ENCODE results near the gene MIOX.

MIOX gene

DNA sequence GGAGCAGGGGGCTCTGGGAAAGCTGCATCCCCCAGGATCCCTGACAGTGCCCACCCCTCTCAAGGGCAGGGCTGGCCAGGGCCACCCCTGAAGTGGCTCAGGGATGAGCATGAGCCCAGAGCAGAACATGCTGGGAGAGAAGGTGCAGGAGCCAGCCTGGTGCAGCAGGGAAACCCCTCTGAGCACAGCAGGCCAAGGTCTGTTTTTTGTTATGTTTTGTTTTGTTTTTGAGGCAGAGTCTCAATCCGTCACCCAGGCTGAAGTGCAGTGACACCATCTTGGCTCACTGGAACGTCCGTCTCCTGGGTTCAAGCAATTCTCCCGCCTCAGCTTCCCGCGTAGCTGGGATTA is 11.0 kb upstream of the MIOX start:
- Histone ChIP-seq H3K4me1 (ENCODE audit: control insufficient read depth, insufficient read depth, low read length) (peaks cover 40% of the 10 kb centered on the region), H3K36me3 (ENCODE audit: control insufficient read depth in 2 of 2, insufficient read depth in 2 of 2, low read length in 2 of 2) (no peaks in the 10 kb centered on the region), H3K4me3 (ENCODE audit: low read length in 2 of 2) (peak overlapping the region; percentile 67 to 81), H3K27ac (ENCODE audit: low read length) (peak overlapping the region; percentile 31), H3K9ac (ENCODE audit: low read length in 2 of 2) (peak overlapping the region; percentile 34 to 62), H3K9me3 (ENCODE audit: control insufficient read depth in 2 of 2, low read length in 2 of 2) (no peaks in the 10 kb centered on the region), H3K27me3 (ENCODE audit: control insufficient read depth in 1 of 2, insufficient read depth in 2 of 2, low read length in 2 of 2) (peaks cover 9 to 10% of the 10 kb centered on the region in 2 donors)

DNA sequence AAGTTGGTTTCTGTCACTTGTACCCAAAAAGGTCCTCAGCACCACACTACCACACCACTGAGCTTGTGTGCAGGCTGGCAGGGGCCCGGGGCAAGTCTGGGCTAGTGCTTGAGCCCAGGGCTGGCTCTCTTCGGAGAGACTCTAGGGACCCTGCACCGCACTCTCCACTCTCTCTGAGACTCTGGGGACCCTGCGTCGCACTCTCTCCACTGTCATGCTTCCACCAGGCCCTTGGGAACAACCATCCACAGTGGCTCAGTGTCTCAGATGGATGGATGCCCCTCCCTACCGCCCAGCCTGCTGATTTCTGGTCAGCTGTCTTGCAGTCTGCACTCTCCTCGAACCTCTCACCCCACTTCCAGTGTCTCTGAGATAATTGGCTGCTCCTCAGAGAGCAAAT is 9.8 kb upstream of the MIOX start:
- no peak overlapping the region for H3K27ac ChIP-seq (ENCODE audit: low read length)
- no peaks in the 10 kb centered on the region for H3K36me3 ChIP-seq (ENCODE audit: control insufficient read depth in 2 of 2, insufficient read depth in 2 of 2, low read length in 2 of 2)
- peaks cover 30% of the 10 kb centered on the region for H3K4me1 ChIP-seq (ENCODE audit: control insufficient read depth, insufficient read depth, low read length)
- no peaks in the 10 kb centered on the region for H3K9me3 ChIP-seq (ENCODE audit: control insufficient read depth in 2 of 2, low read length in 2 of 2)
- no peak overlapping the region for H3K4me3 ChIP-seq (ENCODE audit: low read length in 2 of 2)
- H3K27me3 ChIP-seq (ENCODE audit: control insufficient read depth in 1 of 2, insufficient read depth in 2 of 2, low read length in 2 of 2), result peaks cover 12 to 22% of the 10 kb centered on the region in 2 donors
- no peak overlapping the region for H3K9ac ChIP-seq (ENCODE audit: low read length in 2 of 2)

DNA sequence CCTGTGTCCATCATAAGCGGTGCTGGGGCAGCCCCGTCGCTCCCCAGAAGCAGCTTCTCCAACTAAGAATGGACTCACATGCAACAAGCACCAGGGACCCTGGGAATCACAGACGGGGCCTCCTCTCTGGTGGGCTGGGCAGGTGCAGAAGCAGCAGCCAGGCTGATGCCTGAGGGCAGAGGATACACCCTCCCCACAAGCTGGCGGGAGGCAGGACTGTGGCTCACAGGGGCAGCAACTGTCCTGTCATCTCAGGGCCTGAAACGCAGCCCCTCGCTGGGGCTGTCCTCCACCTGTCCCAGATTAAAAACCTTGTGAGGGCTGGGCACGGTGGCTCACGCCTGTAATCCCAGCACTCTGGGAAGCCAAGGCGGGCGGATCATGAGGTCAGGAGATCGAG is 8.7 kb upstream of the MIOX start:
- Histone ChIP-seq H3K27me3 (ENCODE audit: control insufficient read depth in 1 of 2, insufficient read depth in 2 of 2, low read length in 2 of 2) (peaks cover 21 to 33% of the 10 kb centered on the region in 2 donors), H3K9ac (ENCODE audit: low read length in 2 of 2) (no peak overlapping the region), H3K4me1 (ENCODE audit: control insufficient read depth, insufficient read depth, low read length) (peaks cover 25% of the 10 kb centered on the region), H3K36me3 (ENCODE audit: control insufficient read depth in 2 of 2, insufficient read depth in 2 of 2, low read length in 2 of 2) (no peaks in the 10 kb centered on the region), H3K9me3 (ENCODE audit: control insufficient read depth in 2 of 2, low read length in 2 of 2) (no peaks in the 10 kb centered on the region), H3K27ac (ENCODE audit: low read length) (no peak overlapping the region), H3K4me3 (ENCODE audit: low read length in 2 of 2) (no peak overlapping the region)

DNA sequence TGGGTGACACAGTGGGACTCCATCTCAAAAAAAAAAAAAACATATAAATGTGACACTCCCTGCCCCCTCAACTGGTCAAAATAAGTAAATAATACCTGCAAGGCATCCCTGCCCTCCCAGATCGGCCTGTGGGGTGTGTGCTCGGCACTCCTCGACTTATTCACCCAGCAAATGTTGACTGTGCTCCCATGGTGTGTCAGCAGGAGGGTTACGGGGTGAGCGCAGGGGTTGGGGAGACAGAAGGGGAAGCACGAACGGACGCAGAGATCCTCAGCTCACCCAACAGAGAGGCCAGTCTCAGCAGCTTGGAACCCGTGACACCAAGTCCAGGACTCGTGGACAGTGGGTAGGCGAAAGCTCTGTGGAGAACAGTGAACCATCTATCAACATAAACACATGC is 6.9 kb upstream of the MIOX start:
- peaks cover 32 to 50% of the 10 kb centered on the region in 2 donors for H3K27me3 ChIP-seq (ENCODE audit: control insufficient read depth in 1 of 2, insufficient read depth in 2 of 2, low read length in 2 of 2)
- no peak overlapping the region for H3K27ac ChIP-seq (ENCODE audit: low read length)
- peaks cover 12% of the 10 kb centered on the region for H3K4me1 ChIP-seq (ENCODE audit: control insufficient read depth, insufficient read depth, low read length)
- no peaks in the 10 kb centered on the region for H3K36me3 ChIP-seq (ENCODE audit: control insufficient read depth in 2 of 2, insufficient read depth in 2 of 2, low read length in 2 of 2)
- no peaks in the 10 kb centered on the region for H3K9me3 ChIP-seq (ENCODE audit: control insufficient read depth in 2 of 2, low read length in 2 of 2)
- H3K9ac ChIP-seq (ENCODE audit: low read length in 2 of 2), result no peak overlapping the region
- H3K4me3 ChIP-seq (ENCODE audit: low read length in 2 of 2), result no peak overlapping the region

DNA sequence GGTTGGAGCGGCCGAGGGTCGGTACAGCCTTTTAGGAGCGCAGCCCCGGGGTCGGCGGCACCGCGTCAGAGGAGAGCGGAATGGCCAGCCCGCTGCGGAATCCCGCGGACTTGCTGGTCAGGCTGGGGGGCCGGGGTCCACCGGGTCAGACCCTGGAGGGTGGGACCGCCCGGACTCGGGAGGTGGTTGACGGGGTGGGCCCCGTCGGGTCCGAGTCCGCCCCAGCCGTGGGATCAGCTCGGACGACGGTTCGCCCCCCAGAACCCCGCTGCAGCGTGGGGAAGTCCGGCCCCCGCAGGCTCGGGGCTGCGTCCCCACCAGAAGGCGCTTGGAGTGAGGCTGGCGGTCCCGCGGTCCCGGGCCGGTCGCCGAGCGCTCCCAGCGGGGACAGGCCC is 5.6 kb upstream of the MIOX start:
- Histone ChIP-seq H3K9ac (ENCODE audit: low read length in 2 of 2) (no peak overlapping the region), H3K36me3 (ENCODE audit: control insufficient read depth in 2 of 2, insufficient read depth in 2 of 2, low read length in 2 of 2) (no peaks in the 10 kb centered on the region), H3K4me3 (ENCODE audit: low read length in 2 of 2) (no peak overlapping the region), H3K27ac (ENCODE audit: low read length) (no peak overlapping the region), H3K27me3 (ENCODE audit: control insufficient read depth in 1 of 2, insufficient read depth in 2 of 2, low read length in 2 of 2) (peaks cover 39 to 50% of the 10 kb centered on the region in 2 donors), H3K4me1 (ENCODE audit: control insufficient read depth, insufficient read depth, low read length) (peaks cover 7% of the 10 kb centered on the region), H3K9me3 (ENCODE audit: control insufficient read depth in 2 of 2, low read length in 2 of 2) (no peaks in the 10 kb centered on the region)

DNA sequence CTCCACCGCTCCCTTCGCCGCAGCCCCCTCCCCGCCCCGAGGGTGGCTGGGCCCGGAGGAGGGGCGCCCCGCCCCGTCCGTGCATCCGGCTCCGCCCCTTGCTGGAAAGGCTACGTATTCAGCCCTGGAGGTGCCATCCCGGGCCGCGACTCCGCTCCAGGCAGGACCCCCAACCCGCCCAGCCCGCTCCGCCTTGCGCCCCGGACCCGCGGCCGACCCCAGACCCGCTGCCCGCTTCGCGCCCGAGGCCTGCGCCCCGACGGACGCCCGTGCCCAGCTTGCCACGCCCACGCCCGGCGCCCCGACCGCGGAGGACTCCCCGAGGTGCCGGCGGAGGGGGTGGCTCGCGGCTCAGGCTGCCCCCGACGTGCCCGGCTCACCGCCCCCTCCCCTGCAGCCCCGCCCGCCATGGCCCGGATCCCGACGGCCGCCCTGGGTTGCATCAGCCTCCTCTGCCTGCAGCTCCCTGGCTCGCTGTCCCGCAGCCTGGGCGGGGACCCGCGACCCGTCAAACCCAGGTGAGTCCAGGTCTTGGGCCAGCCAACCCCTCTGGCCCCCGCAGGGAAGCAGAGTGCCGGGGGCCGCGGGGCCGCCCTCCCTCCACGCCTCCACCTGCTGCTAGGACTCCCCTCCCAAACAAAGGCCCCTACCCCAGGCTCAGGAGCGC is 5.1 kb upstream of the MIOX start, which contains the start of gene ADM2:
TSS of gene ADM2 (plus strand) at position 104 of the 667 bp plus-strand sequence. CDS start at position 409, 305 bp downstream.
- H3K9me3 ChIP-seq (ENCODE audit: control insufficient read depth in 2 of 2, low read length in 2 of 2), result no peaks in the 10 kb centered on the region
- H3K9ac ChIP-seq (ENCODE audit: low read length in 2 of 2), result no peak within 1 kb of the TSS
- H3K27ac ChIP-seq (ENCODE audit: low read length), result no peak within 1 kb of the TSS
- H3K36me3 ChIP-seq (ENCODE audit: control insufficient read depth in 2 of 2, insufficient read depth in 2 of 2, low read length in 2 of 2), result no peaks in the 10 kb centered on the region
- peaks cover 41 to 50% of the 10 kb centered on the region in 2 donors for H3K27me3 ChIP-seq (ENCODE audit: control insufficient read depth in 1 of 2, insufficient read depth in 2 of 2, low read length in 2 of 2)
- peak within 1 kb of the TSS in 1 of 2 donors; percentile 29 for H3K4me3 ChIP-seq (ENCODE audit: low read length in 2 of 2)
- peaks cover 7% of the 10 kb centered on the region for H3K4me1 ChIP-seq (ENCODE audit: control insufficient read depth, insufficient read depth, low read length)

DNA sequence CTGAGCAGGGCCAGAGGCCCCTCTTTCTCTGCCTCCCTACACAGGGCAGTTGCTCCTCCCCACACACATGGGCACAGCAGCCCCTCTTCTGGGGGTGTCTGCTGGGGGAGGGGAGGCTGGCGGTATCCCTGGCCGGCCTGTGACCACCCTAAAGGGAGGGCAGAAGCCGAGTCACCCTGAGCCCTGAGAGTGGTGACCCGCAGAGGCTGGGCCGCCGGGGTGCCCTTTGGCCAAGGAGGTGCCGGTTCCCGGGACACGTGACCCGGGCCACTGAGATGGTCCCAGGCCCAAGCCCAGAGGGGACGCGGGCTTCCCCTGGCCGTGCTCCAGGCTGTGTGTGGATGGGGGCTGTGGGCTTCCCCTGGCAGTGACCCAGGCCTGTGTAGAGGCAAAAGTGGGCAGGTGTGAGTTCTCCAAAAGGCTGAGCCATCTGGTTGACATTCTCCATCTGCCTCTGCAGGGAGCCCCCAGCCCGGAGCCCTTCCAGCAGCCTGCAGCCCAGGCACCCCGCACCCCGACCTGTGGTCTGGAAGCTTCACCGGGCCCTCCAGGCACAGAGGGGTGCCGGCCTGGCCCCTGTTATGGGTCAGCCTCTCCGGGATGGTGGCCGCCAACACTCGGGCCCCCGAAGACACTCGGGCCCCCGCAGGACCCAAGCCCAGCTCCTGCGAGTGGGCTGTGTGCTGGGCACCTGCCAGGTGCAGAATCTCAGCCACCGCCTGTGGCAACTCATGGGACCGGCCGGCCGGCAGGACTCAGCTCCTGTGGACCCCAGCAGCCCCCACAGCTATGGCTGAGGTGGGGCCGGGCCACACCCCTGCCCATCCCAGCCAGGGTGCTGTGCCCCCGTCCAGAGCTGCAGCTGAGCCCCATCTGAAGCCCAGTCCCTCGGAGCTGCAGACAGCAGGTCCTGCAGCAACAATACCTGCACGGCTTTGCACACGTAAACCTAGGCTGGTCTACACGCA is 4.3 kb upstream of the MIOX start:
- H3K4me3 ChIP-seq (ENCODE audit: low read length in 2 of 2), result no peak overlapping the region
- H3K9me3 ChIP-seq (ENCODE audit: control insufficient read depth in 2 of 2, low read length in 2 of 2), result no peaks in the 10 kb centered on the region
- H3K4me1 ChIP-seq (ENCODE audit: control insufficient read depth, insufficient read depth, low read length), result peaks cover 7% of the 10 kb centered on the region
- peaks cover 42 to 57% of the 10 kb centered on the region in 2 donors for H3K27me3 ChIP-seq (ENCODE audit: control insufficient read depth in 1 of 2, insufficient read depth in 2 of 2, low read length in 2 of 2)
- no peaks in the 10 kb centered on the region for H3K36me3 ChIP-seq (ENCODE audit: control insufficient read depth in 2 of 2, insufficient read depth in 2 of 2, low read length in 2 of 2)
- H3K27ac ChIP-seq (ENCODE audit: low read length), result no peak overlapping the region
- H3K9ac ChIP-seq (ENCODE audit: low read length in 2 of 2), result no peak overlapping the region

DNA sequence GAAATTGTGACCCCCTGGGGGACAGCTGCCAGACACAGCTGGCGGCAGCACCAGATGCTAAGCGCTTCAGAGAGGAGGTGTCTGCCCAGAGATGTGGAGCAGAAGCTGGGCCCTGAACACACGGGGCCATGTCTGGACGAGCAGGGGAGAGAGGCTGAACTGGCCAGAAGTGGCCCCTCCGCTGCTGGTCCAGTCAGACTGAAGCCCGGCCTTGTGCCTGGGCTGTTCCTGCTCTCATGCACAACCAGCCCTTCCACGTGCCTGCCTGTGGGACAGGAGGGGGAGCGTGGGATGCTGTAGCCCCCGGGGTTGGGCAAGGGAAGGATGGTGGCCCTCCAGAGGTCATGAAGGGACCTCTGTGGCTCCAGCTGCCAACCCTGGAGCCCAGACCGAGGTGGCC is 3.6 kb upstream of the MIOX start:
- Histone ChIP-seq H3K4me1 (ENCODE audit: control insufficient read depth, insufficient read depth, low read length) (peaks cover 7% of the 10 kb centered on the region), H3K27me3 (ENCODE audit: control insufficient read depth in 1 of 2, insufficient read depth in 2 of 2, low read length in 2 of 2) (peaks cover 42 to 59% of the 10 kb centered on the region in 2 donors), H3K9me3 (ENCODE audit: control insufficient read depth in 2 of 2, low read length in 2 of 2) (no peaks in the 10 kb centered on the region), H3K36me3 (ENCODE audit: control insufficient read depth in 2 of 2, insufficient read depth in 2 of 2, low read length in 2 of 2) (no peaks in the 10 kb centered on the region), H3K27ac (ENCODE audit: low read length) (no peak overlapping the region), H3K9ac (ENCODE audit: low read length in 2 of 2) (no peak overlapping the region), H3K4me3 (ENCODE audit: low read length in 2 of 2) (no peak overlapping the region)

DNA sequence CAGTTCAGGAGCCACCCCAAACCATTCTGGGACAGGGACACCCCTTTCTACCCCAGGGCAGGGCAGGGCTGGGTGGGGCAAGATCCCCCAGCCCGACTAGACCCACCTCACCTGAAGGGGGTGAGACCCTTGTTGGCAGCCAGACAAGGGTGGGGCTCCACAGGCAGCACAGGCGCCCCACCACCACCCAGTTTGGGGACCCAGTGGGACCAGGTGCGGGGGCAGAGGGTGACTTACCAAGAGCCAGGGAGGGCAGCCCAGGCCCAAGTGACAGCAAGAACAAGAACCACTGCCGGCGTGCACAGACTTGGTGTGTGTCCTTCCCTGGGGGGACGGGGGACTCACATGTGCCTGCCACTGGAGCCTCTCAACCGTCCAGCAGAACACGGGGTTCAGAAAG is 3.1 kb upstream of the MIOX start:
- H3K36me3 ChIP-seq (ENCODE audit: control insufficient read depth in 2 of 2, insufficient read depth in 2 of 2, low read length in 2 of 2), result no peaks in the 10 kb centered on the region
- peaks cover 42 to 59% of the 10 kb centered on the region in 2 donors for H3K27me3 ChIP-seq (ENCODE audit: control insufficient read depth in 1 of 2, insufficient read depth in 2 of 2, low read length in 2 of 2)
- no peak overlapping the region for H3K4me3 ChIP-seq (ENCODE audit: low read length in 2 of 2)
- H3K9ac ChIP-seq (ENCODE audit: low read length in 2 of 2), result no peak overlapping the region
- no peak overlapping the region for H3K27ac ChIP-seq (ENCODE audit: low read length)
- H3K9me3 ChIP-seq (ENCODE audit: control insufficient read depth in 2 of 2, low read length in 2 of 2), result no peaks in the 10 kb centered on the region
- peaks cover 7% of the 10 kb centered on the region for H3K4me1 ChIP-seq (ENCODE audit: control insufficient read depth, insufficient read depth, low read length)

DNA sequence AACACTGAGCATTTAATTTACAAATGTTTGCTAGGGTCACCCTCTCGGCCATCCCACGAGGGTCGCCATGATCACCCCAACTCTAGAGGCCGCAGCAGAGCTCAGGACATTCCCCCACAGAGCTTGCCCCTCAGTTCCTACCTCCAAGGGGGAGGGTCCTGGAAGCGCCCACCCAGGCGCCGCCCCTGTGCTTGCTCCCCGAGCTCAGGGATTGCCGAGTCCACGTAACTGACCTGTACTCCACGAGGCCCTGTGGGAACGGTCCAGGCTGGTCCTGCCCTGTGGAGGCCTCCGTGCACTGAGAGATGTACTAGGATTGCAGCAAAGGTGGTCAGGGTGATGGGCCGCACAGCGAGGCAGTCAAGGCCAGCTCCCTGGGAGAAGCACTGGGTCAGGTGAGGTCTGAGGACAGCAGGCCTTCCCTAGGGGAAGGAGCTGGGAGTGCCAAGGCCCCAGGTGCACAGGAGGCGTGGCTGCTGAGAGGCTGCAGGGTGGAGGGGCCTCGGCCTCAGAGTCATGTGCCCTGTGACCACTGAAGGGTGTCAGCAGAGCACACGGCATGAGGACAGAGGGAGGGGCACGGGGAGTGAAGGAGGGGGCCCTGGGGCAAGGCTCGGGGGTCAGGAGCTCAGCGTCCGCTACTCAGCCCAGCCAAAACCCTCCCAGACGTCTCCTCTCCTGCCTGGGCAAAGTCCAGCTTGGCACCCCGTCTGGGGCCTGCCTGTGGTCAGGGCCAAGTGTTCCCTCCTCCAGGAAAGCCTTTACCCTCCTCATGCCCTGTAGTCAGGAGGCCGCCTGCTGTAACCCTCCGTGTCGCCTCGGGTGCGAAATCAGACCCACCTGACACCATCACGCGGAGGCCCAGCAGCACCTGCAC is 2.4 kb upstream of the MIOX start:
- Histone ChIP-seq H3K27me3 (ENCODE audit: control insufficient read depth in 1 of 2, insufficient read depth in 2 of 2, low read length in 2 of 2) (peaks cover 42 to 59% of the 10 kb centered on the region in 2 donors), H3K9ac (ENCODE audit: low read length in 2 of 2) (no peak overlapping the region), H3K4me3 (ENCODE audit: low read length in 2 of 2) (no peak overlapping the region), H3K9me3 (ENCODE audit: control insufficient read depth in 2 of 2, low read length in 2 of 2) (no peaks in the 10 kb centered on the region), H3K36me3 (ENCODE audit: control insufficient read depth in 2 of 2, insufficient read depth in 2 of 2, low read length in 2 of 2) (no peaks in the 10 kb centered on the region), H3K27ac (ENCODE audit: low read length) (no peak overlapping the region), H3K4me1 (ENCODE audit: control insufficient read depth, insufficient read depth, low read length) (peaks cover 7% of the 10 kb centered on the region)

Data from stomach smooth muscle (tissue), 2 donors.